HEK293 (cell line): ENCODE data around the gene VPS50.

Experiments
- CTCF ChIA-PET: fragments of 350-600 bp; formaldehyde crosslinking; extraction: SDS; loops from one replicate; lab custom pipeline; 2021; ENCODE audit warnings: antibody characterized with exemption; lab: Yijun Ruan, JAX
- POLR2A ChIA-PET: fragments of 300-600 bp; formaldehyde crosslinking; extraction: SDS; loops from one replicate; lab custom pipeline; 2020; ENCODE audit warnings: antibody characterized with exemption, inconsistent platforms; lab: Yijun Ruan, JAX
- H3K27ac ChIP-seq: fragments of 200-500 bp; sonication (Bioruptor generic); 2 replicates; pipeline ENCODE4 v1.5.1; 2014; ENCODE audit warnings: low read depth, low read length, control low read depth, inconsistent platforms; ENCODE audit errors: extremely low read depth
- H3K36me3 ChIP-seq, 2 experiments: fragments of 200-500 bp in 1 of 2; sonication (Bioruptor generic) in 1 of 2; 1 replicate in 1 of 2; 2 replicates in 1 of 2; pipeline ENCODE4 v1.5.1; 2014 to 2017; ENCODE audit warnings: inconsistent platforms in 2 of 2, low read length in 2 of 2; ENCODE audit not compliant: control insufficient read depth in 2 of 2, insufficient read depth in 1 of 2
- H3K4me1 ChIP-seq: fragments of 200-500 bp; sonication (Bioruptor generic); 2 replicates; pipeline ENCODE4 v1.5.1; 2014; ENCODE audit warnings: mild to moderate bottlenecking, low read length, inconsistent platforms; ENCODE audit not compliant: control insufficient read depth, insufficient read depth
- H3K4me3 ChIP-seq: 2 replicates; pipeline ENCODE4 v1.5.1; 2011; ENCODE audit warnings: low read depth, mild to moderate bottlenecking, control low read depth, low read length, moderate library complexity
- H3K9me3 ChIP-seq: fragments of 200-500 bp; sonication (Bioruptor generic); 2 replicates; pipeline ENCODE4 v1.5.1; 2014; ENCODE audit warnings: low read depth, low read length, inconsistent platforms; ENCODE audit not compliant: control insufficient read depth, insufficient read depth
- BCL11B ChIP-seq: fragments of 450-650 bp; formaldehyde crosslinking; IDR thresholded peaks from 2 replicates; pipeline ENCODE4 v1.5.1; 2016; ENCODE audit warnings: low read depth, missing biosample characterization, missing genetic modification characterization
- GFI1B ChIP-seq: fragments of 450-650 bp; formaldehyde crosslinking; IDR thresholded peaks from 2 replicates; pipeline ENCODE4 v1.5.1; 2016; ENCODE audit warnings: missing biosample characterization, missing genetic modification characterization
- GLIS1 ChIP-seq: fragments of 450-650 bp; formaldehyde crosslinking; IDR thresholded peaks from 2 replicates; pipeline ENCODE4 v1.5.1; 2016; ENCODE audit warnings: missing biosample characterization, missing genetic modification characterization
- KLF7 ChIP-seq: fragments of 450-650 bp; formaldehyde crosslinking; IDR thresholded peaks from 2 replicates; pipeline ENCODE4 v1.5.1; 2016; ENCODE audit warnings: missing biosample characterization, missing genetic modification characterization, borderline replicate concordance
- KLF8 ChIP-seq: fragments of 450-650 bp; formaldehyde crosslinking; IDR thresholded peaks from 2 replicates; pipeline ENCODE4 v1.5.1; 2016; ENCODE audit warnings: missing biosample characterization, missing genetic modification characterization
- MYNN ChIP-seq: fragments of 450-650 bp; formaldehyde crosslinking; IDR thresholded peaks from 2 replicates; pipeline ENCODE4 v1.5.1; 2016; ENCODE audit warnings: missing biosample characterization, missing genetic modification characterization, borderline replicate concordance
- MZF1 ChIP-seq: fragments of 450-650 bp; formaldehyde crosslinking; IDR thresholded peaks from 2 replicates; pipeline ENCODE4 v1.5.1; 2017; ENCODE audit warnings: missing biosample characterization, missing genetic modification characterization, borderline replicate concordance
- ZBTB48 ChIP-seq: fragments of 450-650 bp; formaldehyde crosslinking; IDR thresholded peaks from 2 replicates; pipeline ENCODE4 v1.5.1; 2016; ENCODE audit warnings: missing biosample characterization, missing genetic modification characterization
- ZFP41 ChIP-seq: fragments of 450-650 bp; formaldehyde crosslinking; IDR thresholded peaks from 2 replicates; pipeline ENCODE4 v1.5.1; 2016; ENCODE audit warnings: missing biosample characterization, missing genetic modification characterization, borderline replicate concordance
- ZFP69B ChIP-seq: fragments of 450-650 bp; formaldehyde crosslinking; IDR thresholded peaks from 2 replicates; pipeline ENCODE4 v1.5.1; 2016; ENCODE audit warnings: missing biosample characterization, missing genetic modification characterization
- ZNF16 ChIP-seq: fragments of 450-650 bp; formaldehyde crosslinking; IDR thresholded peaks from 2 replicates; pipeline ENCODE4 v1.5.1; 2016; ENCODE audit warnings: low read depth, missing biosample characterization, missing genetic modification characterization
- ZNF239 ChIP-seq: fragments of 450-650 bp; formaldehyde crosslinking; IDR thresholded peaks from 2 replicates; pipeline ENCODE4 v1.5.1; 2016; ENCODE audit warnings: missing biosample characterization, missing genetic modification characterization
- ZNF266 ChIP-seq: fragments of 450-650 bp; formaldehyde crosslinking; IDR thresholded peaks from 2 replicates; pipeline ENCODE4 v1.5.1; 2016; ENCODE audit warnings: missing biosample characterization, missing genetic modification characterization, low read depth
- ZNF274 ChIP-seq, 2 experiments: fragments of 200-500 bp in 1 of 2; fragments of 450-650 bp in 1 of 2; sonication (Bioruptor generic) in 1 of 2; formaldehyde crosslinking in 1 of 2; IDR thresholded peaks; 2 replicates each; pipeline versions ENCODE4 v1.5.1 to v1.6.1; 2014 to 2016; ENCODE audit warnings: borderline replicate concordance in 1 of 2, inconsistent platforms in 1 of 2, low read length in 1 of 2, missing biosample characterization in 1 of 2, missing genetic modification characterization in 1 of 2
- ZNF37A ChIP-seq: fragments of 450-650 bp; IDR thresholded peaks from 2 replicates; pipeline ENCODE4 v1.5.1; 2018; ENCODE audit warnings: missing biosample characterization, missing genetic modification characterization
- ZNF391 ChIP-seq: fragments of 450-650 bp; formaldehyde crosslinking; IDR thresholded peaks from 2 replicates; pipeline ENCODE4 v1.5.1; 2016; ENCODE audit warnings: low read depth, missing biosample characterization, missing genetic modification characterization, borderline replicate concordance
- ZNF423 ChIP-seq: fragments of 450-650 bp; formaldehyde crosslinking; IDR thresholded peaks from 2 replicates; pipeline ENCODE4 v1.5.1; 2016; ENCODE audit warnings: missing biosample characterization, missing genetic modification characterization
- ZNF473 ChIP-seq: fragments of 450-650 bp; formaldehyde crosslinking; IDR thresholded peaks from 2 replicates; pipeline ENCODE4 v1.5.1; 2017; ENCODE audit warnings: missing biosample characterization, missing genetic modification characterization
- ZNF544 ChIP-seq: fragments of 450-650 bp; formaldehyde crosslinking; IDR thresholded peaks from 2 replicates; pipeline ENCODE4 v1.5.0; 2017; ENCODE audit warnings: missing biosample characterization, missing genetic modification characterization
- ZNF624 ChIP-seq: fragments of 450-650 bp; formaldehyde crosslinking; IDR thresholded peaks from 2 replicates; pipeline ENCODE4 v1.5.1; 2017; ENCODE audit warnings: missing biosample characterization, missing genetic modification characterization
- ZNF629 ChIP-seq: fragments of 450-650 bp; formaldehyde crosslinking; IDR thresholded peaks from 2 replicates; pipeline ENCODE4 v1.5.1; 2017; ENCODE audit warnings: missing biosample characterization, missing genetic modification characterization
- ZNF791 ChIP-seq: fragments of 450-650 bp; formaldehyde crosslinking; IDR thresholded peaks from 2 replicates; pipeline ENCODE4 v1.5.1; 2016; ENCODE audit warnings: missing biosample characterization, missing genetic modification characterization
- ZXDB ChIP-seq: fragments of 450-650 bp; formaldehyde crosslinking; IDR thresholded peaks from 2 replicates; pipeline ENCODE4 v1.5.1; 2016; ENCODE audit warnings: missing biosample characterization, missing genetic modification characterization
- TF ChIP-seq, protein P1 (sequence below): fragments of 450-650 bp; formaldehyde crosslinking; IDR thresholded peaks from 2 replicates; pipeline ENCODE4 v1.5.1; 2016; ENCODE audit warnings: missing biosample characterization, missing genetic modification characterization
- TF ChIP-seq, protein P2 (sequence below): fragments of 450-650 bp; formaldehyde crosslinking; IDR thresholded peaks from 2 replicates; pipeline ENCODE4 v1.5.1; 2016; ENCODE audit warnings: missing biosample characterization, missing genetic modification characterization, low read depth
- TF ChIP-seq, protein P3 (sequence below): fragments of 450-650 bp; formaldehyde crosslinking; IDR thresholded peaks from 2 replicates; pipeline ENCODE4 v1.5.1; 2016; ENCODE audit warnings: missing biosample characterization, missing genetic modification characterization
- TF ChIP-seq, protein P4 (sequence below): fragments of 450-650 bp; formaldehyde crosslinking; IDR thresholded peaks from 2 replicates; pipeline ENCODE4 v1.5.1; 2016; ENCODE audit warnings: missing biosample characterization, missing genetic modification characterization
- TF ChIP-seq, protein P5 (sequence below): fragments of 450-650 bp; formaldehyde crosslinking; IDR thresholded peaks from 2 replicates; pipeline ENCODE4 v1.5.1; 2017; ENCODE audit warnings: missing biosample characterization, missing genetic modification characterization

Gene VPS50

DNA sequence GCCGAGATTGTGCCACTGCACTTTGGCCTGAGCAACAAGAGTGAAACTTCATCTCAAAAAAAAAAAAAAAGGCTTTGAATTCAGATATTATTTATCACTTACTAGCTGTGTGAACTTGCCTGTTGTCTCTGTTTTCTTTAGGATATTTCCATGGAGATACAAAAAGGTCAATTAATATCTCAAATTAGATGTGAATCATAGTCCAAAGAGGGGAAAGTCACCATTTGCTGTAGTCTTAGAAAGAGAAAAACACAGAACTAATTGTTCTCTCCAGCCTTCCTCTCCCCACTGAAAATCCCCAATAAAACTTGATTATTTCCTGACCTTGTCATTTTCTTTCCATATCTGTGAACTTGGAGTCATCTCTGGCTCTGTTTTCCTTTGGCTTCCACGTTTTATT lies 27.1 kb upstream of the VPS50 start (continued):
- TF ChIP-seq, protein P1, sequence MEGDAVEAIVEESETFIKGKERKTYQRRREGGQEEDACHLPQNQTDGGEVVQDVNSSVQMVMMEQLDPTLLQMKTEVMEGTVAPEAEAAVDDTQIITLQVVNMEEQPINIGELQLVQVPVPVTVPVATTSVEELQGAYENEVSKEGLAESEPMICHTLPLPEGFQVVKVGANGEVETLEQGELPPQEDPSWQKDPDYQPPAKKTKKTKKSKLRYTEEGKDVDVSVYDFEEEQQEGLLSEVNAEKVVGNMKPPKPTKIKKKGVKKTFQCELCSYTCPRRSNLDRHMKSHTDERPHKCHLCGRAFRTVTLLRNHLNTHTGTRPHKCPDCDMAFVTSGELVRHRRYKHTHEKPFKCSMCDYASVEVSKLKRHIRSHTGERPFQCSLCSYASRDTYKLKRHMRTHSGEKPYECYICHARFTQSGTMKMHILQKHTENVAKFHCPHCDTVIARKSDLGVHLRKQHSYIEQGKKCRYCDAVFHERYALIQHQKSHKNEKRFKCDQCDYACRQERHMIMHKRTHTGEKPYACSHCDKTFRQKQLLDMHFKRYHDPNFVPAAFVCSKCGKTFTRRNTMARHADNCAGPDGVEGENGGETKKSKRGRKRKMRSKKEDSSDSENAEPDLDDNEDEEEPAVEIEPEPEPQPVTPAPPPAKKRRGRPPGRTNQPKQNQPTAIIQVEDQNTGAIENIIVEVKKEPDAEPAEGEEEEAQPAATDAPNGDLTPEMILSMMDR (tag by site-specific recombination): no peak
- no peak for TF ChIP-seq ZBTB48 (tag by site-specific recombination)
- TF ChIP-seq MZF1 (tag by site-specific recombination): no peak
- TF ChIP-seq ZNF37A (tag by site-specific recombination): no peak
- TF ChIP-seq ZNF624 (tag by site-specific recombination): no peak
- no peak for TF ChIP-seq ZNF266
- no peak for TF ChIP-seq ZNF274 (IDR thresholded peaks at IDR 0.05; ENCODE audit: low read length)
- TF ChIP-seq ZNF274 (tag by site-specific recombination; IDR thresholded peaks at IDR 0.05; ENCODE audit: borderline replicate concordance): no peak
- TF ChIP-seq ZNF423 (tag by site-specific recombination): no peak
- TF ChIP-seq ZFP41 (tag by site-specific recombination): no peak
- no peak for TF ChIP-seq ZFP69B (tag by site-specific recombination)
- no peak for TF ChIP-seq GLIS1 (tag by site-specific recombination)
- TF ChIP-seq KLF8 (tag by site-specific recombination): no peak
- TF ChIP-seq ZNF16 (tag by site-specific recombination): no peak

DNA sequence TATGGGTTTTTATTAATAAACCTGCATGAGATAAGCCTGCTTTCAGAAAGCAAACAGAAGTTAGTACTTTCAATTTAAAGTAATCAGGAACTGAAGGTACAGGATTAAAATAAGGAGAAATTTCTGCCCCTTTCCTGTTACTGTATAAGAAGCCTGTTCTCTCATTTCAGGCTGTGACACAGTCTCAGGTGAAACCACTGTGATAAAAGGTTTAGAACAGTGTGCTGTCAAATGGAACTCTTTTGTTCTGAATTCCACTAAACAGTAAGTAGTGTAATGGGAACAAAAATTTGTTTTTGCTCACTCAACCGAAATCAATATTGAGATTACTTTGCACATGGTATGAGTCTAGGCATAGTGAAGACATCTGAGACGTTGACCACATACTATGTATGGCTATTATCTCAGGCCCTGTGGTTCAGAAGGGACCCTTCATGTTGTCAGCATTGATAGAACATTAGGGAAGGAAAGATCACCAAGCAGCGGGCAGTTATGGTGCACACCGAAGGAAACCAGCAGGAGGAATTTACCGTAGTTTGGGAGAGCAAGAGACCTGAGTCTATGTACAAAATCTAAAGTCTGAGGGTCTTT lies 20.8 kb upstream of the VPS50 start:
- Histone ChIP-seq H3K4me1 (no peaks in the 10 kb centered on the region), H3K4me3 (no peak overlapping the region), H3K27ac (no peak overlapping the region), H3K9me3 (no peaks in the 10 kb centered on the region), H3K36me3 (no peaks in the 10 kb centered on the region)
- ChIA-PET POLR2A (interaction anchor here (0.6 kb wide), 1 partner anchor 216 kb away, joined by 5 read pairs; no protein-coding TSS in a partner anchor), CTCF (no interaction called here)
- TF ChIP-seq KLF7 (tag by site-specific recombination) (no peak), ZNF544 (tag by site-specific recombination) (no peak), GFI1B (no peak), ZNF391 (tag by site-specific recombination) (no peak), ZNF791 (tag by site-specific recombination) (no peak), ZNF629 (tag by site-specific recombination) (no peak), BCL11B (tag by site-specific recombination) (no peak), MYNN (tag by site-specific recombination) (no peak), ZNF473 (no peak), ZNF239 (tag by site-specific recombination) (no peak), ZXDB (tag by site-specific recombination) (no peak)
- TF ChIP-seq, protein P2, sequence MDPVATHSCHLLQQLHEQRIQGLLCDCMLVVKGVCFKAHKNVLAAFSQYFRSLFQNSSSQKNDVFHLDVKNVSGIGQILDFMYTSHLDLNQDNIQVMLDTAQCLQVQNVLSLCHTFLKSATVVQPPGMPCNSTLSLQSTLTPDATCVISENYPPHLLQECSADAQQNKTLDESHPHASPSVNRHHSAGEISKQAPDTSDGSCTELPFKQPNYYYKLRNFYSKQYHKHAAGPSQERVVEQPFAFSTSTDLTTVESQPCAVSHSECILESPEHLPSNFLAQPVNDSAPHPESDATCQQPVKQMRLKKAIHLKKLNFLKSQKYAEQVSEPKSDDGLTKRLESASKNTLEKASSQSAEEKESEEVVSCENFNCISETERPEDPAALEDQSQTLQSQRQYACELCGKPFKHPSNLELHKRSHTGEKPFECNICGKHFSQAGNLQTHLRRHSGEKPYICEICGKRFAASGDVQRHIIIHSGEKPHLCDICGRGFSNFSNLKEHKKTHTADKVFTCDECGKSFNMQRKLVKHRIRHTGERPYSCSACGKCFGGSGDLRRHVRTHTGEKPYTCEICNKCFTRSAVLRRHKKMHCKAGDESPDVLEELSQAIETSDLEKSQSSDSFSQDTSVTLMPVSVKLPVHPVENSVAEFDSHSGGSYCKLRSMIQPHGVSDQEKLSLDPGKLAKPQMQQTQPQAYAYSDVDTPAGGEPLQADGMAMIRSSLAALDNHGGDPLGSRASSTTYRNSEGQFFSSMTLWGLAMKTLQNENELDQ (tag by site-specific recombination): no peak
- TF ChIP-seq, protein P3, sequence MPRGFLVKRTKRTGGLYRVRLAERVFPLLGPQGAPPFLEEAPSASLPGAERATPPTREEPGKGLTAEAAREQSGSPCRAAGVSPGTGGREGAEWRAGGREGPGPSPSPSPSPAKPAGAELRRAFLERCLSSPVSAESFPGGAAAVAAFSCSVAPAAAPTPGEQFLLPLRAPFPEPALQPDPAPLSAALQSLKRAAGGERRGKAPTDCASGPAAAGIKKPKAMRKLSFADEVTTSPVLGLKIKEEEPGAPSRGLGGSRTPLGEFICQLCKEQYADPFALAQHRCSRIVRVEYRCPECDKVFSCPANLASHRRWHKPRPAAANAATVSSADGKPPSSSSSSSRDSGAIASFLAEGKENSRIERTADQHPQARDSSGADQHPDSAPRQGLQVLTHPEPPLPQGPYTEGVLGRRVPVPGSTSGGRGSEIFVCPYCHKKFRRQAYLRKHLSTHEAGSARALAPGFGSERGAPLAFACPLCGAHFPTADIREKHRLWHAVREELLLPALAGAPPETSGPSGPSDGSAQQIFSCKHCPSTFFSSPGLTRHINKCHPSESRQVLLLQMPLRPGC (tag by site-specific recombination): no peak
- TF ChIP-seq, protein P4, sequence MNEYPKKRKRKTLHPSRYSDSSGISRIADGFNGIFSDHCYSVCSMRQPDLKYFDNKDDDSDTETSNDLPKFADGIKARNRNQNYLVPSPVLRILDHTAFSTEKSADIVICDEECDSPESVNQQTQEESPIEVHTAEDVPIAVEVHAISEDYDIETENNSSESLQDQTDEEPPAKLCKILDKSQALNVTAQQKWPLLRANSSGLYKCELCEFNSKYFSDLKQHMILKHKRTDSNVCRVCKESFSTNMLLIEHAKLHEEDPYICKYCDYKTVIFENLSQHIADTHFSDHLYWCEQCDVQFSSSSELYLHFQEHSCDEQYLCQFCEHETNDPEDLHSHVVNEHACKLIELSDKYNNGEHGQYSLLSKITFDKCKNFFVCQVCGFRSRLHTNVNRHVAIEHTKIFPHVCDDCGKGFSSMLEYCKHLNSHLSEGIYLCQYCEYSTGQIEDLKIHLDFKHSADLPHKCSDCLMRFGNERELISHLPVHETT (tag by site-specific recombination): no peak
- TF ChIP-seq, protein P5, sequence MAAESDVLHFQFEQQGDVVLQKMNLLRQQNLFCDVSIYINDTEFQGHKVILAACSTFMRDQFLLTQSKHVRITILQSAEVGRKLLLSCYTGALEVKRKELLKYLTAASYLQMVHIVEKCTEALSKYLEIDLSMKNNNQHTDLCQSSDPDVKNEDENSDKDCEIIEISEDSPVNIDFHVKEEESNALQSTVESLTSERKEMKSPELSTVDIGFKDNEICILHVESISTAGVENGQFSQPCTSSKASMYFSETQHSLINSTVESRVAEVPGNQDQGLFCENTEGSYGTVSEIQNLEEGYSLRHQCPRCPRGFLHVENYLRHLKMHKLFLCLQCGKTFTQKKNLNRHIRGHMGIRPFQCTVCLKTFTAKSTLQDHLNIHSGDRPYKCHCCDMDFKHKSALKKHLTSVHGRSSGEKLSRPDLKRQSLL (tag by site-specific recombination): no peak
